Spinal cord (tissue), 10 donors: ENCODE results near the gene CPNE9. TPM values are rescaled to one million over a fixed set of nuclear protein-coding genes. Genes with fewer than 3 reads are reported as not detected.

Source experiments
- DNase-seq, 6 donors: peaks; one replicate each; pipeline versions ENCODE4 v3.0.0 to v3.0.0-alpha.2; 2013 to 2015; ENCODE audit warnings: low spot score in 6 of 6, low read depth in 4 of 6
- H3K27ac ChIP-seq: one replicate; pipeline ENCODE4 v1.5.1; 2013; ENCODE audit warnings: low read depth, low read length, control low read depth
- H3K27me3 ChIP-seq: one replicate; pipeline ENCODE4 v1.6.1; 2013; ENCODE audit warnings: low read length; ENCODE audit not compliant: control insufficient read depth, insufficient read depth
- H3K36me3 ChIP-seq: one replicate; pipeline ENCODE4 v1.6.1; 2013; ENCODE audit warnings: low read length; ENCODE audit not compliant: control insufficient read depth, insufficient read depth
- H3K4me1 ChIP-seq: one replicate; pipeline ENCODE4 v1.6.1; 2013; ENCODE audit warnings: low read length; ENCODE audit not compliant: control insufficient read depth, insufficient read depth
- H3K4me3 ChIP-seq: one replicate; pipeline ENCODE4 v1.5.1; 2013; ENCODE audit warnings: low read depth, low read length, control low read depth
- H3K9me3 ChIP-seq: one replicate; pipeline ENCODE4 v1.6.1; 2013; ENCODE audit warnings: low read length; ENCODE audit not compliant: control insufficient read depth, insufficient read depth
- WGBS: methylation state at CpG from one replicate; pipeline ENCODE4 v1.1.5; 2013; ENCODE audit warnings: missing lambda C conversion rate; ENCODE audit not compliant: insufficient coverage; 5-methylcytosine and 5-hydroxymethylcytosine counted together
- polyA plus RNA-seq, 2 donors: library from polyadenylated mRNA; unstranded; fragments of 120-200 nt; gene quantifications; one replicate each; pipeline ENCODE4 v1.2.1, GENCODE V29; 2013; ENCODE audit not compliant: insufficient read length in 2 of 2
- total RNA-seq, 2 donors: library from RNA; depleted of rRNA in 1 of 2; stranded (reverse); fragments of 120-200 nt in 1 of 2; fragments of >200 nt in 1 of 2; gene quantifications; one replicate each; pipeline versions ENCODE4 v1.2.3 to v1.2.4, GENCODE V29; 2013 to 2014
- donor health status: healthy.

Gene CPNE9
- total and polyA plus RNA-seq, 4 donors: 3.3 to 6.3 (median 5.7) TPM

- 85% methylated on average over 2 of the region's 5 CpGs for WGBS
- H3K27ac ChIP-seq: no peak overlapping the region
- H3K36me3 ChIP-seq: peaks cover 77% of the 10 kb centered on the region
- H3K4me3 ChIP-seq: no peak overlapping the region
- no peaks in the 10 kb centered on the region for H3K27me3 ChIP-seq
- DNase-seq: no peak
- H3K9me3 ChIP-seq: no peaks in the 10 kb centered on the region
- H3K4me1 ChIP-seq: no peaks in the 10 kb centered on the region
These were observed 7.0 kb upstream of the CPNE9 start for GRCh38 chr3:9696480-9697220.

GRCh38 chr3:9697892-9698291 lies 5.7 kb upstream of the CPNE9 start:
- Histone ChIP-seq H3K9me3 (no peaks in the 10 kb centered on the region), H3K36me3 (peaks cover 75% of the 10 kb centered on the region), H3K27me3 (no peaks in the 10 kb centered on the region), H3K27ac (no peak overlapping the region), H3K4me3 (no peak overlapping the region), H3K4me1 (no peaks in the 10 kb centered on the region)
- WGBS: 100% methylated on average over 3 of the region's 4 CpGs
- no peak for DNase-seq

- DNase-seq: no peak
- H3K36me3 ChIP-seq: peaks cover 75% of the 10 kb centered on the region
- H3K9me3 ChIP-seq: no peaks in the 10 kb centered on the region
- H3K4me3 ChIP-seq: no peak overlapping the region
- no peaks in the 10 kb centered on the region for H3K4me1 ChIP-seq
- H3K27me3 ChIP-seq: peaks cover under 1% of the 10 kb centered on the region
- 100% methylated on average over 2 of the region's 3 CpGs for WGBS
- no peak overlapping the region for H3K27ac ChIP-seq
These were observed 5.3 kb upstream of the CPNE9 start for GRCh38 chr3:9698293-9698692.

- peaks cover 59% of the 10 kb centered on the region for H3K36me3 ChIP-seq
- H3K4me3 ChIP-seq: no peak overlapping the region
- no peaks in the 10 kb centered on the region for H3K9me3 ChIP-seq
- H3K4me1 ChIP-seq: peaks cover 14% of the 10 kb centered on the region
- no peak for DNase-seq
- H3K27ac ChIP-seq: no peak overlapping the region
- WGBS: 100% methylated on average over 2 of the region's 2 CpGs
- H3K27me3 ChIP-seq: peaks cover 16% of the 10 kb centered on the region
These were observed 3.1 kb upstream of the CPNE9 start for GRCh38 chr3:9700536-9700935.

- DNase-seq: no peak
- Histone ChIP-seq H3K36me3 (peaks cover 54% of the 10 kb centered on the region), H3K27me3 (peaks cover 16% of the 10 kb centered on the region), H3K27ac (no peak overlapping the region), H3K9me3 (no peaks in the 10 kb centered on the region), H3K4me3 (no peak overlapping the region), H3K4me1 (peaks cover 14% of the 10 kb centered on the region)
- 95% methylated on average over 7 of the region's 7 CpGs for WGBS
These were observed 2.6 kb upstream of the CPNE9 start for GRCh38 chr3:9701006-9701405.

- Histone ChIP-seq H3K4me1 (peaks cover 14% of the 10 kb centered on the region), H3K27me3 (peaks cover 16% of the 10 kb centered on the region), H3K27ac (no peak overlapping the region), H3K9me3 (no peaks in the 10 kb centered on the region), H3K4me3 (no peak overlapping the region), H3K36me3 (peaks cover 47% of the 10 kb centered on the region)
- WGBS: 96% methylated on average over 10 of the region's 10 CpGs
- no peak for DNase-seq
These were observed 1.9 kb upstream of the CPNE9 start for GRCh38 chr3:9701711-9702110.

GRCh38 chr3:9703240-9703639 lies 393 bp upstream of the CPNE9 start:
- no peak overlapping the region for H3K27ac ChIP-seq
- H3K27me3 ChIP-seq: peaks cover 18% of the 10 kb centered on the region
- no peaks in the 10 kb centered on the region for H3K9me3 ChIP-seq
- H3K4me1 ChIP-seq: peaks cover 14% of the 10 kb centered on the region
- H3K4me3 ChIP-seq: no peak overlapping the region
- peaks cover 32% of the 10 kb centered on the region for H3K36me3 ChIP-seq
- DNase-seq: no peak
- 92% methylated on average over 2 of the region's 4 CpGs for WGBS

- peak in 2 of 6 donors; percentile 44 to 48 for DNase-seq
- WGBS: under 1% methylated on average over 62 of the region's 62 CpGs
- peaks cover 14% of the 10 kb centered on the region for H3K4me1 ChIP-seq
These were observed 1.0 kb downstream of the CPNE9 start for GRCh38 chr3:9704347-9705322.

GRCh38 chr3:9710174-9710739 lies 6.6 kb downstream of the CPNE9 start:
- no peak for DNase-seq
- WGBS: 68% methylated on average over 2 of the region's 3 CpGs
- no peak overlapping the region for H3K27ac ChIP-seq
- no peak overlapping the region for H3K4me3 ChIP-seq
- H3K27me3 ChIP-seq: peaks cover 2% of the 10 kb centered on the region
- no peaks in the 10 kb centered on the region for H3K9me3 ChIP-seq
- no peaks in the 10 kb centered on the region for H3K36me3 ChIP-seq
- no peaks in the 10 kb centered on the region for H3K4me1 ChIP-seq

More at GRCh38 chr3:9704347-9705322, 1.0 kb downstream of the CPNE9 start:
- Histone ChIP-seq H3K27me3 (peaks cover 18% of the 10 kb centered on the region), H3K36me3 (peaks cover 19% of the 10 kb centered on the region), H3K9me3 (no peaks in the 10 kb centered on the region), H3K4me3 (peak overlapping the region; percentile 27), H3K27ac (no peak overlapping the region)
